ENCODE measurements around the gene NCKAP5L. TPM values are rescaled to one million over a fixed set of nuclear protein-coding genes. Genes with fewer than 3 reads are reported as not detected.

NCKAP5L gene
- total RNA-seq, 1 donor from 2014 or later: 33.4 TPM

DNA sequence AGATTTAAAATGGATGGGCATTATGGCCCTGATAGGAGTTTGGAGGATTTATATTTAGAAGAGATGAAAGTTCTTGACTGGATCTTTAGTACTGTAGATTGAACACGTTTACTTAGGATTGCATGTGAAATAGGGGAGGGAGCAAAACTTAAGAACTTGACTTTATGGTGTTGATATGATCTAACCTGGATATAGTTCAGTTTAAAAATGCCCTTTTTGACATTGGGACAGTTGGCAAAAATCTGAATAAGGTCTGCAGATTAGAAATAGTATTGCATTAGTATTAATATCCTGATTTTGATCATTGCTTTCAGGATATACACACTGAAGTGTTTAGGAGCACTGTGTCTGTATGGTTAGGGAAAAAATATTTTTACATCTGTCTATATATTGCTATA is 77.2 kb downstream of the NCKAP5L start:
- TF ChIP-seq, protein P1, sequence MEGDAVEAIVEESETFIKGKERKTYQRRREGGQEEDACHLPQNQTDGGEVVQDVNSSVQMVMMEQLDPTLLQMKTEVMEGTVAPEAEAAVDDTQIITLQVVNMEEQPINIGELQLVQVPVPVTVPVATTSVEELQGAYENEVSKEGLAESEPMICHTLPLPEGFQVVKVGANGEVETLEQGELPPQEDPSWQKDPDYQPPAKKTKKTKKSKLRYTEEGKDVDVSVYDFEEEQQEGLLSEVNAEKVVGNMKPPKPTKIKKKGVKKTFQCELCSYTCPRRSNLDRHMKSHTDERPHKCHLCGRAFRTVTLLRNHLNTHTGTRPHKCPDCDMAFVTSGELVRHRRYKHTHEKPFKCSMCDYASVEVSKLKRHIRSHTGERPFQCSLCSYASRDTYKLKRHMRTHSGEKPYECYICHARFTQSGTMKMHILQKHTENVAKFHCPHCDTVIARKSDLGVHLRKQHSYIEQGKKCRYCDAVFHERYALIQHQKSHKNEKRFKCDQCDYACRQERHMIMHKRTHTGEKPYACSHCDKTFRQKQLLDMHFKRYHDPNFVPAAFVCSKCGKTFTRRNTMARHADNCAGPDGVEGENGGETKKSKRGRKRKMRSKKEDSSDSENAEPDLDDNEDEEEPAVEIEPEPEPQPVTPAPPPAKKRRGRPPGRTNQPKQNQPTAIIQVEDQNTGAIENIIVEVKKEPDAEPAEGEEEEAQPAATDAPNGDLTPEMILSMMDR (IDR thresholded peaks at IDR 0.05): no peak
- DNase-seq (ENCODE audit: low spot score in 2 of 2): no peak
- no peak overlapping the region for H3K4me3 ChIP-seq
- H3K9me3 ChIP-seq: no peaks in the 10 kb centered on the region
- peaks cover 20 to 35% of the 10 kb centered on the region in 2 donors for H3K36me3 ChIP-seq
- H3K27me3 ChIP-seq: no peaks in the 10 kb centered on the region
- intact Hi-C loops (cut with DNase I): no loop called here
- peaks cover 0 to 25% of the 10 kb centered on the region in 2 donors for H3K4me1 ChIP-seq
- H3K27ac ChIP-seq: no peak overlapping the region

- H3K9me3 ChIP-seq: no peaks in the 10 kb centered on the region
- H3K36me3 ChIP-seq: peaks cover 14 to 28% of the 10 kb centered on the region in 2 donors
- no peak overlapping the region for H3K27ac ChIP-seq
- DNase-seq (ENCODE audit: low spot score in 2 of 2): no peak
- H3K4me1 ChIP-seq: peaks cover 0 to 25% of the 10 kb centered on the region in 2 donors
- no peak overlapping the region for H3K4me3 ChIP-seq
- intact Hi-C loops (cut with DNase I): no loop called here
- no peaks in the 10 kb centered on the region for H3K27me3 ChIP-seq
- TF ChIP-seq, protein P1 (IDR thresholded peaks at IDR 0.05): no peak
Measured at GRCh38 chr12:49750027-49750995, 77.9 kb downstream of the NCKAP5L start.

DNA sequence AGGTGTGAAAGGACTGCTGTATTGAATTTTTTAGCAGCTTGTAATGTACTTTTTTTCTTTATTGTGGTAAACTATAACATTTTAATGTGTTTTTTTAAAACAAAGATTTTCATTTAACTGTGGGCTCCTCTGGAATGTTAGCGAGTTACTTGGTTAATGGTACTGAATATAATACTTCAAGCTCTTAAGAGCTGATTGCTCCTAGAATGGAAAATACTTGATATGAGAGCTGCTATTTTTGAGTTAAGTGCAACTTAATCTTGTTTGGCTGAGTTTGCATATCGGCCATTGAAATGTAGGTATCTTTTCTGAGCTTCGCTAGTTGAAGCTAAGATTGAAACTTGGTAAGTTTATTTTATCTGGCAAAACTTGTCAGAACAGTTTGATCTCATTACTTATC is 79.4 kb downstream of the NCKAP5L start:
- TF ChIP-seq, protein P1 (IDR thresholded peaks at IDR 0.05): no peak
- Histone ChIP-seq H3K27me3 (no peaks in the 10 kb centered on the region), H3K9me3 (no peaks in the 10 kb centered on the region), H3K4me1 (peaks cover 2 to 31% of the 10 kb centered on the region in 2 donors), H3K36me3 (peaks cover 8 to 13% of the 10 kb centered on the region in 2 donors), H3K4me3 (no peak overlapping the region), H3K27ac (no peak overlapping the region)
- DNase-seq (ENCODE audit: low spot score in 2 of 2): no peak
- intact Hi-C loops (cut with DNase I): no loop called here

GRCh38 chr12:49748306-49748705 is 79.9 kb downstream of the NCKAP5L start:
- H3K27me3 ChIP-seq: no peaks in the 10 kb centered on the region
- no peak overlapping the region for H3K27ac ChIP-seq
- no peaks in the 10 kb centered on the region for H3K9me3 ChIP-seq
- no peak for DNase-seq (ENCODE audit: low spot score in 2 of 2)
- intact Hi-C loops (cut with DNase I): no loop called here
- H3K36me3 ChIP-seq: peaks cover 8% of the 10 kb centered on the region in 2 donors
- peaks cover 2 to 32% of the 10 kb centered on the region in 2 donors for H3K4me1 ChIP-seq
- no peak overlapping the region for H3K4me3 ChIP-seq
- TF ChIP-seq, protein P1 (IDR thresholded peaks at IDR 0.05): no peak

DNA sequence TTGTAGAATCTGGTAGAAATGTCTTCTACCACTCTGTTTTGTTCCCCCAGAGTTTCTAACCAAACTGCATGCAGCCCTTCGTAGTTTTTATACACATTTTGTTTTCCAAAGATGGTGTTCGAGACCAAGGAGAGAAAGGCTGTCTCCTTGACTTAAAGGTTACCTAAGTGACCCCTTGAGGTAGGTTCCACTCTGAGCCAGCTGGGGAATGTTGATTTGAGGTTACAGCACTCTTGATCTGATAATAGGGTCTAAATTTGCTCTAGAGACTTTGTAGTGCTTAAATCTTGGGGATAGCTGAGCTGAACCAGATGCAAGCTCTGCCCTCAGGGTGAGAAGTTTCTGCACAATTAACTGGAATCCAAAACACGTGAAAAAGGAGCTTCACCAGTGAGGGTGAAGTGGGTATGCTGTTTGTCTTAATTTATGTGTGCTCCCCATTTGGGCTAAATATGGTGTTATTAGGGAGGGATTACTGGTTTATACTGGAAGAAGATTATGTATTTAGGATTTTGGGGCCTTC is 83.8 kb downstream of the NCKAP5L start:
- Histone ChIP-seq H3K4me1 (peaks cover 5 to 24% of the 10 kb centered on the region in 2 donors), H3K36me3 (peaks cover 0 to 4% of the 10 kb centered on the region in 2 donors), H3K27me3 (no peaks in the 10 kb centered on the region), H3K27ac (no peak overlapping the region), H3K4me3 (no peak overlapping the region), H3K9me3 (no peaks in the 10 kb centered on the region)
- intact Hi-C loops (cut with DNase I): loop anchor here (5.0 kb wide), 1 partner anchor 612 kb away; the partner anchor contains the start of gene TUBA1B
- TF ChIP-seq, protein P1 (IDR thresholded peaks at IDR 0.05): no peak
- DNase-seq (ENCODE audit: low spot score in 2 of 2): no peak
